ENCODE measurements around the gene ZNF512. TPM values are rescaled to one million over a fixed set of nuclear protein-coding genes. Genes with fewer than 3 reads are reported as not detected.
A peak's percentile ranks its signal among the peaks of the same experiment; 100 is the strongest.

The ZNF512 gene
- total and polyA plus RNA-seq, 4 donors = 12.1 to 41.7 (median 25.3) TPM

GRCh38 chr2:27652790-27653189 lies 69.9 kb downstream of the ZNF512 start:
- no peak overlapping the region for H3K27ac ChIP-seq (ENCODE audit: low read depth in 1 of 2, low read length in 2 of 2)
- H3K4me1 ChIP-seq (ENCODE audit: control insufficient read depth in 1 of 2, insufficient read depth in 2 of 2, low read length in 2 of 2) = no peaks in the 10 kb centered on the region
- 85 to 86% methylated on average over 1 of the region's 1 CpG for WGBS, 2 donors
- H3K27me3 ChIP-seq (ENCODE audit: control insufficient read depth in 1 of 2, insufficient read depth in 2 of 2, low read length in 1 of 2) = no peaks in the 10 kb centered on the region
- H3K9me3 ChIP-seq (ENCODE audit: control insufficient read depth, low read length) = no peaks in the 10 kb centered on the region
- ATAC-seq (ENCODE audit: low FRiP score) (no peak), DNase-seq (no peak)
- peaks cover 14 to 19% of the 10 kb centered on the region in 2 donors for H3K36me3 ChIP-seq (ENCODE audit: control insufficient read depth in 1 of 2, insufficient read depth in 2 of 2, low read length in 1 of 2)
- H3K4me3 ChIP-seq (ENCODE audit: low read length in 2 of 2) = no peak overlapping the region
- intact Hi-C loops (cut with DNase I) = no loop called here

GRCh38 chr2:27653397-27653796 lies 70.6 kb downstream of the ZNF512 start:
- H3K36me3 ChIP-seq (ENCODE audit: control insufficient read depth in 1 of 2, insufficient read depth in 2 of 2, low read length in 1 of 2) = peaks cover 13 to 19% of the 10 kb centered on the region in 2 donors
- intact Hi-C loops (cut with DNase I) = no loop called here
- WGBS, 2 donors = 88 to 92% methylated on average over 2 of the region's 2 CpGs
- no peaks in the 10 kb centered on the region for H3K27me3 ChIP-seq (ENCODE audit: control insufficient read depth in 1 of 2, insufficient read depth in 2 of 2, low read length in 1 of 2)
- ATAC-seq (ENCODE audit: low FRiP score) (no peak), DNase-seq (no peak)
- H3K27ac ChIP-seq (ENCODE audit: low read depth in 1 of 2, low read length in 2 of 2) = no peak overlapping the region
- H3K4me1 ChIP-seq (ENCODE audit: control insufficient read depth in 1 of 2, insufficient read depth in 2 of 2, low read length in 2 of 2) = no peaks in the 10 kb centered on the region
- no peaks in the 10 kb centered on the region for H3K9me3 ChIP-seq (ENCODE audit: control insufficient read depth, low read length)
- H3K4me3 ChIP-seq (ENCODE audit: low read length in 2 of 2) = no peak overlapping the region

- WGBS, 2 donors = 63 to 69% methylated on average over 7 of the region's 7 CpGs
Measured at GRCh38 chr2:27655155-27655951, 72.5 kb downstream of the ZNF512 start.

GRCh38 chr2:27661371-27661770 lies 78.5 kb downstream of the ZNF512 start:
- intact Hi-C loops (cut with DNase I) = no loop called here
- no peak for ATAC-seq (ENCODE audit: low FRiP score)
- 73 to 78% methylated on average over 1 of the region's 1 CpG for WGBS, 2 donors
- Histone ChIP-seq H3K4me1 (ENCODE audit: control insufficient read depth in 1 of 2, insufficient read depth in 2 of 2, low read length in 2 of 2) (peaks cover 0 to 3% of the 10 kb centered on the region in 2 donors), H3K27ac (ENCODE audit: low read depth in 1 of 2, low read length in 2 of 2) (no peak overlapping the region), H3K9me3 (ENCODE audit: control insufficient read depth, low read length) (no peaks in the 10 kb centered on the region), H3K4me3 (ENCODE audit: low read length in 2 of 2) (no peak overlapping the region), H3K27me3 (ENCODE audit: control insufficient read depth in 1 of 2, insufficient read depth in 2 of 2, low read length in 1 of 2) (no peaks in the 10 kb centered on the region), H3K36me3 (ENCODE audit: control insufficient read depth in 1 of 2, insufficient read depth in 2 of 2, low read length in 1 of 2) (peaks cover 0 to 6% of the 10 kb centered on the region in 2 donors)
- DNase-seq = no peak

More at GRCh38 chr2:27655155-27655951, 72.5 kb downstream of the ZNF512 start:
- intact Hi-C loops (cut with DNase I) = no loop called here
- ATAC-seq (ENCODE audit: low FRiP score) = no peak
- H3K27me3 ChIP-seq (ENCODE audit: control insufficient read depth in 1 of 2, insufficient read depth in 2 of 2, low read length in 1 of 2) = no peaks in the 10 kb centered on the region
- H3K27ac ChIP-seq (ENCODE audit: low read depth in 1 of 2, low read length in 2 of 2) = no peak overlapping the region
- no peaks in the 10 kb centered on the region for H3K9me3 ChIP-seq (ENCODE audit: control insufficient read depth, low read length)
- H3K36me3 ChIP-seq (ENCODE audit: control insufficient read depth in 1 of 2, insufficient read depth in 2 of 2, low read length in 1 of 2) = peaks cover 13 to 19% of the 10 kb centered on the region in 2 donors
- DNase-seq = no peak
- H3K4me1 ChIP-seq (ENCODE audit: control insufficient read depth in 1 of 2, insufficient read depth in 2 of 2, low read length in 2 of 2) = no peaks in the 10 kb centered on the region
- H3K4me3 ChIP-seq (ENCODE audit: low read length in 2 of 2) = no peak overlapping the region

- ATAC-seq (ENCODE audit: low FRiP score) (peak; percentile 95), DNase-seq (peak; percentile 85 to 91)
- Histone ChIP-seq H3K4me1 (ENCODE audit: control insufficient read depth in 1 of 2, insufficient read depth in 2 of 2, low read length in 2 of 2) (peaks cover 0 to 3% of the 10 kb centered on the region in 2 donors), H3K27ac (ENCODE audit: low read depth in 1 of 2, low read length in 2 of 2) (peak within 1 kb of the TSS; percentile 63 to 96), H3K9me3 (ENCODE audit: control insufficient read depth, low read length) (no peaks in the 10 kb centered on the region), H3K36me3 (ENCODE audit: control insufficient read depth in 1 of 2, insufficient read depth in 2 of 2, low read length in 1 of 2) (peaks cover 0 to 2% of the 10 kb centered on the region in 2 donors), H3K4me3 (ENCODE audit: low read length in 2 of 2) (peak within 1 kb of the TSS; percentile 73 to 79), H3K27me3 (ENCODE audit: control insufficient read depth in 1 of 2, insufficient read depth in 2 of 2, low read length in 1 of 2) (no peaks in the 10 kb centered on the region)
- intact Hi-C loops (cut with DNase I) = no loop called here
- WGBS, 2 donors = 0% methylated on average over 56 of the region's 56 CpGs
Measured at GRCh38 chr2:27663285-27664153, 80.7 kb downstream of the ZNF512 start, which contains the start of the genes SLC4A1AP and SUPT7L. Gene SLC4A1AP, plus strand, starts transcription at chr2:27663889. Its CDS starts 26 bp downstream, at chr2:27663915. Gene SUPT7L, minus strand, starts transcription at chr2:27663614. Its CDS starts 1,422 bp downstream, at chr2:27662192.

GRCh38 chr2:27664154-27664574 lies 81.3 kb downstream of the ZNF512 start:
- peak in 1 of 2 donors; percentile 52 for DNase-seq
- H3K4me3 ChIP-seq (ENCODE audit: low read length in 2 of 2) = peak overlapping the region; percentile 73 to 79
- no peaks in the 10 kb centered on the region for H3K9me3 ChIP-seq (ENCODE audit: control insufficient read depth, low read length)
- intact Hi-C loops (cut with DNase I) = no loop called here
- H3K4me1 ChIP-seq (ENCODE audit: control insufficient read depth in 1 of 2, insufficient read depth in 2 of 2, low read length in 2 of 2) = peaks cover 0 to 3% of the 10 kb centered on the region in 2 donors
- peak; percentile 61 for ATAC-seq (ENCODE audit: low FRiP score)
- H3K36me3 ChIP-seq (ENCODE audit: control insufficient read depth in 1 of 2, insufficient read depth in 2 of 2, low read length in 1 of 2) = peaks cover 0 to 2% of the 10 kb centered on the region in 2 donors
- H3K27ac ChIP-seq (ENCODE audit: low read depth in 1 of 2, low read length in 2 of 2) = peak overlapping the region; percentile 58 to 96
- H3K27me3 ChIP-seq (ENCODE audit: control insufficient read depth in 1 of 2, insufficient read depth in 2 of 2, low read length in 1 of 2) = no peaks in the 10 kb centered on the region
- WGBS, 2 donors = 1 to 3% methylated on average over 28 of the region's 28 CpGs

- no peaks in the 10 kb centered on the region for H3K27me3 ChIP-seq (ENCODE audit: control insufficient read depth in 1 of 2, insufficient read depth in 2 of 2, low read length in 1 of 2)
- peak overlapping the region; percentile 73 to 79 for H3K4me3 ChIP-seq (ENCODE audit: low read length in 2 of 2)
- H3K4me1 ChIP-seq (ENCODE audit: control insufficient read depth in 1 of 2, insufficient read depth in 2 of 2, low read length in 2 of 2) = peaks cover 0 to 3% of the 10 kb centered on the region in 2 donors
- intact Hi-C loops (cut with DNase I) = no loop called here
- H3K27ac ChIP-seq (ENCODE audit: low read depth in 1 of 2, low read length in 2 of 2) = no peak overlapping the region
- no peak for ATAC-seq (ENCODE audit: low FRiP score)
- peaks cover 0 to 2% of the 10 kb centered on the region in 2 donors for H3K36me3 ChIP-seq (ENCODE audit: control insufficient read depth in 1 of 2, insufficient read depth in 2 of 2, low read length in 1 of 2)
- no peaks in the 10 kb centered on the region for H3K9me3 ChIP-seq (ENCODE audit: control insufficient read depth, low read length)
- WGBS, 2 donors = 80 to 83% methylated on average over 16 of the region's 16 CpGs
- no peak for DNase-seq
Measured at GRCh38 chr2:27664622-27665363, 82.0 kb downstream of the ZNF512 start.

- 82 to 87% methylated on average over 1 of the region's 1 CpG for WGBS, 2 donors
- intact Hi-C loops (cut with DNase I) = no loop called here
- no peak for DNase-seq
- Histone ChIP-seq H3K4me3 (ENCODE audit: low read length in 2 of 2) (no peak overlapping the region), H3K36me3 (ENCODE audit: control insufficient read depth in 1 of 2, insufficient read depth in 2 of 2, low read length in 1 of 2) (no peaks in the 10 kb centered on the region), H3K9me3 (ENCODE audit: control insufficient read depth, low read length) (no peaks in the 10 kb centered on the region), H3K27me3 (ENCODE audit: control insufficient read depth in 1 of 2, insufficient read depth in 2 of 2, low read length in 1 of 2) (no peaks in the 10 kb centered on the region), H3K4me1 (ENCODE audit: control insufficient read depth in 1 of 2, insufficient read depth in 2 of 2, low read length in 2 of 2) (peaks cover 0 to 3% of the 10 kb centered on the region in 2 donors), H3K27ac (ENCODE audit: low read depth in 1 of 2, low read length in 2 of 2) (no peak overlapping the region)
- ATAC-seq (ENCODE audit: low FRiP score) = no peak
Measured at GRCh38 chr2:27667446-27667845, 84.6 kb downstream of the ZNF512 start.
